ENCODE results near the gene TAB3.

DNA sequence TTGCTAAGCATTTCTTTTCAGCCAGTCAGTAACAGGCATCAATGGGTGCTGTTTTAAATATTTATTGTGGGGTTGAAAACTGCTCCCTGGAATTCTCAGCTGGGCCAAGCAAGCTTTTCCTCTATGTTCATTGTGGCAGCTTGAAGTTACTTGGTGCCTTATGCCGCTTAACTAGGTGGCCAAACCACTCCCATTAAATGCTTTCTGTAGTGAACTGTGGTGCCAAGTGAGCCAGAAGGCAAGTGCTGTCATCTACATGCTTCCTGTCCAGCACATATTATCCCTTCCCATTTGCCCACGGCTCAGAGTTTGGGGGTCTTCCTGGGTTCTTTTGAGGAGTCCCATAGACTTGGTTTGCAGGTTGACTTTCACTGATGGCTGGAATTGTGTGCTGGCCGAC, 64.8 kb downstream of the TAB3 start:
- TF ChIP-seq POLR2A (IDR thresholded peaks at IDR 0.05): no peak
- no peak for TF ChIP-seq CTCF (IDR thresholded peaks at IDR 0.05)

All from adrenal gland (tissue), 5 donors.